HepG2 (cell line): Measurements from ENCODE around the gene ICAM5. TPM values are rescaled to one million over a fixed set of nuclear protein-coding genes. Genes with fewer than 3 reads are reported as not detected.

Source experiments
- CCAR2 ChIP-seq: fragments of 200-400 bp; formaldehyde crosslinking; optimal IDR thresholded peaks from 2 replicates; pipeline ENCODE3; 2018; ENCODE audit warnings: low read depth, mild to moderate bottlenecking, low read length, moderate library complexity
- CREB1 ChIP-seq, 2 experiments: fragments of 450-650 bp in 1 of 2; IDR thresholded peaks; 2 replicates each; pipeline ENCODE4 v1.6.1; 2016 to 2017; ENCODE audit warnings: control low read depth in 1 of 2, mild to moderate bottlenecking in 1 of 2, missing compliant biosample characterization in 1 of 2, missing genetic modification characterization in 1 of 2
- ELF3 ChIP-seq: IDR thresholded peaks from 2 replicates; pipeline ENCODE4 v1.6.1; 2016; ENCODE audit warnings: missing genetic modification reagents, missing compliant biosample characterization
- HDAC2 ChIP-seq: sonication (generic); formaldehyde crosslinking; IDR thresholded peaks from 2 replicates; pipeline ENCODE4 v1.4.0; 2020; ENCODE audit warnings: missing genetic modification reagents
- IRX3 ChIP-seq: sonication (generic); formaldehyde crosslinking; IDR thresholded peaks from 2 replicates; pipeline ENCODE4 v1.8.1; 2023; ENCODE audit warnings: mild to moderate bottlenecking, low read depth, missing genetic modification reagents, borderline replicate concordance
- PAX8 ChIP-seq: sonication (generic); formaldehyde crosslinking; IDR thresholded peaks from 2 replicates; pipeline ENCODE4 v1.8.0; 2022; ENCODE audit warnings: mild to moderate bottlenecking, missing genetic modification reagents, borderline replicate concordance
- PLRG1 ChIP-seq: fragments of 450-650 bp; conservative IDR thresholded peaks from 2 replicates; pipeline ENCODE4 v1.6.1; 2016
- POLR2AphosphoS2 ChIP-seq: IDR thresholded peaks from 2 replicates; pipeline ENCODE4 v1.6.1; 2011; ENCODE audit warnings: low read depth, low read length, improper control_type of control experiment
- RXRB ChIP-seq: IDR thresholded peaks from 2 replicates; pipeline ENCODE4 v1.6.1; 2016; ENCODE audit warnings: borderline replicate concordance, missing genetic modification reagents, missing compliant biosample characterization
- SNRNP70 ChIP-seq: fragments of 200-400 bp; formaldehyde crosslinking; IDR thresholded peaks from 2 replicates; pipeline ENCODE4 v1.6.1; 2017; ENCODE audit warnings: mild to moderate bottlenecking, low read depth, low read length, moderate library complexity
- STAT5B ChIP-seq: sonication (generic); formaldehyde crosslinking; IDR thresholded peaks from 2 replicates; pipeline ENCODE4 v1.4.0; 2020; ENCODE audit warnings: missing genetic modification reagents
- WIZ ChIP-seq: sonication (generic); formaldehyde crosslinking; IDR thresholded peaks from 2 replicates; pipeline ENCODE4 v1.5.1; 2020; ENCODE audit warnings: mild to moderate bottlenecking, missing genetic modification reagents
- ZFP37 ChIP-seq: sonication (generic); formaldehyde crosslinking; IDR thresholded peaks from 2 replicates; pipeline ENCODE4 v1.4.0; 2020; ENCODE audit warnings: missing genetic modification reagents, borderline replicate concordance
- ZKSCAN8 ChIP-seq: IDR thresholded peaks from 2 replicates; pipeline ENCODE4 v1.6.1; 2016; ENCODE audit warnings: borderline replicate concordance, missing genetic modification reagents, missing compliant biosample characterization
- ZNF121 ChIP-seq: sonication (generic); formaldehyde crosslinking; IDR thresholded peaks from 2 replicates; pipeline ENCODE4 v1.5.0; 2020; ENCODE audit warnings: mild to moderate bottlenecking, missing genetic modification reagents
- ZNF124 ChIP-seq: sonication (generic); formaldehyde crosslinking; IDR thresholded peaks from 2 replicates; pipeline ENCODE4 v1.4.0; 2020; ENCODE audit warnings: missing genetic modification reagents
- ZNF232 ChIP-seq: sonication (generic); formaldehyde crosslinking; IDR thresholded peaks from 2 replicates; pipeline ENCODE4 v1.4.0; 2020; ENCODE audit warnings: missing genetic modification reagents, borderline replicate concordance
- ZNF343 ChIP-seq: sonication (generic); formaldehyde crosslinking; IDR thresholded peaks from 2 replicates; pipeline ENCODE4 v1.4.0; 2020; ENCODE audit warnings: mild to moderate bottlenecking, missing genetic modification reagents
- ZNF350 ChIP-seq: sonication (generic); formaldehyde crosslinking; IDR thresholded peaks from 2 replicates; pipeline ENCODE4 v1.4.0; 2020; ENCODE audit warnings: mild to moderate bottlenecking, low read depth, missing genetic modification reagents, borderline replicate concordance
- ZNF510 ChIP-seq: sonication (generic); formaldehyde crosslinking; IDR thresholded peaks from 2 replicates; pipeline ENCODE4 v1.4.0; 2020; ENCODE audit warnings: low read depth, mild to moderate bottlenecking, missing genetic modification reagents
- ZNF780A ChIP-seq: sonication (generic); formaldehyde crosslinking; IDR thresholded peaks from 2 replicates; pipeline ENCODE4 v1.8.0; 2022; ENCODE audit warnings: mild to moderate bottlenecking, missing genetic modification reagents, moderate library complexity
- polyA plus RNA-seq, 8 experiments: library from polyadenylated mRNA; depleted of rRNA in 3 of 8; stranded (reverse) in 7 of 8; unstranded in 1 of 8; fragments of >200 nt; fragmentation: Illumina TruSeq in 4 of 8; extraction: Trizol in 4 of 8; gene quantifications; 2 replicates each; pipeline versions ENCODE4 v1.2.1 to v1.2.3, GENCODE V29; 2011 to 2016; ENCODE audit warnings: low read depth in 4 of 8, missing spikeins in 1 of 8, mixed read lengths in 1 of 8; ENCODE audit not compliant: insufficient read depth in 1 of 8
- total RNA-seq, 5 experiments: library from RNA; depleted of rRNA; stranded (reverse); fragments of >200 nt; fragmentation: Illumina TruSeq; extraction: Trizol; gene quantifications; 2 replicates each; pipeline ENCODE4 v1.2.3, GENCODE V29; 2016; ENCODE audit warnings: low read depth in 1 of 5
- TF ChIP-seq, protein P1 (sequence below): IDR thresholded peaks from 2 replicates; pipeline ENCODE4 v1.6.1; 2016; ENCODE audit warnings: missing biosample characterization, missing genetic modification reagents, low read depth
- TF ChIP-seq, protein P2 (sequence below): sonication (generic); formaldehyde crosslinking; IDR thresholded peaks from 2 replicates; pipeline ENCODE4 v1.4.0; 2020; ENCODE audit warnings: mild to moderate bottlenecking, missing genetic modification reagents, borderline replicate concordance
- TF ChIP-seq, protein P3 (sequence below): sonication (generic); formaldehyde crosslinking; IDR thresholded peaks from 2 replicates; pipeline ENCODE4 v1.9.0; 2022; ENCODE audit warnings: missing genetic modification reagents, mild to moderate bottlenecking, borderline replicate concordance

ICAM5 gene
- total and polyA plus RNA-seq, 2 of the 13 experiments (the other 11 are each of a cell fraction or from before 2014, with no cell fraction given), result 0.46 to 1.6 TPM

DNA sequence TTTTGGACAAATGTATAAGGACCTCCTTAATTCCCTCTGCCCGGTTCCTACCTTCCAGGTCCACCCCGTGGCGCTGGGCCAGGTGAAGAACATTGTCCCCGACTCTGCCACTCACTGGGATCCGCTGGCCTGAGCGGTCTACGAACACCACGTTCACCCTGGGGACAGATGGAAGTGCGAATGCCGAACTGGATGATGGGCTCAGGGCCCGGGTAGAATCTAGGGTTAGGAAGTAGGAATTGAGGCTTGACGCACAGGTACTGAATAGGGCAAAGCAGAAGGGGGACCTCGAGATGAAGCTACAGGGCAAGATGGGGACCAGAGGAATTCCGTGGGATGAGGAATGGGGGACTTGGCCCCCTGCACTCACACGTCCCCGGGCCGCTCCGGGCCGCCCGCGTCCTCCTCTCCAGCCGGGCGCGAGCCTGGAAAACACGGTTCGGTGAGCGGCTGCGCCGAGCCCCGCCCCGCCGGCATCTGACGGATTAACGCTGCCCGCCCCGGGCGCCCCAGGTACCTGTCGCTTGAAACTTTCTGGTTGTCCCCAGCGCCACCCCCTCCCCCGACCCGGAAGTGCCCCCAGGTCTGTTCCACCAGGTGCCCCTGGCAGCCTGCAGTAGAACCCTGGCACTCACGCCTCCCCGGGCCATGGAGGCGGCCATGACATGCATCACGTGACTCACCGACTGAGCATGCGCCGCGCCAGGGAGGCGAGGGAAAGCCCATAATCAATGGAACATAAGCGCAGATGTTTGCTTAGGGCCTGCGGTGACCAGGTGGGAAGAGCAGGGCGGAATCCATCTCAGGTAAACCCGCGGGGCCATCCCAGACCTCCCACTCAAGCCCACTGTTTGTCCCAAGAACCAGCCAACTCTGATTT is 25.8 kb downstream of the ICAM5 start, which contains the start of gene FDX2 (continued):
- peak; percentile 71 for TF ChIP-seq ZNF350
- no peak for TF ChIP-seq ZNF232 (CRISPR knock-in tag)
- TF ChIP-seq, protein P1, sequence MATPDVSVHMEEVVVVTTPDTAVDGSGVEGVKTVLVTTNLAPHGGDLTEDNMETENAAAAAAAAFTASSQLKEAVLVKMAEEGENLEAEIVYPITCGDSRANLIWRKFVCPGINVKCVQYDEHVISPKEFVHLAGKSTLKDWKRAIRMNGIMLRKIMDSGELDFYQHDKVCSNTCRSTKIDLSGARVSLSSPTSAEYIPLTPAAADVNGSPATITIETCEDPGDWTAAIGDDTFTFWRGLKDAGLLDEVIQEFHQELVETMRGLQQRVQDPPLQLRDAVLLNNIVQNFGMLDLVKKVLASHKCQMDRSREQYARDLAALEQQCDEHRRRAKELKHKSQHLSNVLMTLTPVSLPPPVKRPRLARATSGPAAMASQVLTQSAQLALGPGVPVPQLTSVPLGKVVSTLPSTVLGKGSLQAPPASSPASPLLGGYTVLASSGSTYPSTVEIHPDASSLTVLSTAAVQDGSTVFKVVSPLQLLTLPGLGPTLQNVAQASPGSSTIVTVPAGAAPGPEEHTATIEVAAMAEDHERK (CRISPR knock-in tag), result no peak
- TF ChIP-seq ZNF510 (CRISPR knock-in tag), result 0 out of 2 replicates have a peak, but pooled peaks have one; percentile 41
- TF ChIP-seq HDAC2 (CRISPR knock-in tag), result peak; percentile 65; the same call in 1 of the 2 replicates
- no peak for TF ChIP-seq CCAR2
- no peak for TF ChIP-seq ZKSCAN8 (CRISPR knock-in tag)
- TF ChIP-seq ZNF780A (CRISPR knock-in tag), result 0 out of 2 replicates have a peak, but pooled peaks have one; percentile 30
- TF ChIP-seq RXRB, result 0 out of 2 replicates have a peak, but pooled peaks have one; percentile 43
- peak; percentile 26; the same call in 1 of the 2 replicates for TF ChIP-seq ZNF124 (CRISPR knock-in tag)
- TF ChIP-seq CREB1 (IDR thresholded peaks at IDR 0.05), result 0 out of 2 replicates have a peak, but pooled peaks have one; percentile 13
- no peak for TF ChIP-seq CREB1 (CRISPR knock-in tag; IDR thresholded peaks at IDR 0.05)
- peak; percentile 60; the same call in 1 of the 2 replicates for TF ChIP-seq ZNF343 (CRISPR knock-in tag)
- TF ChIP-seq IRX3 (CRISPR knock-in tag), result peak; percentile 19; the same call in 1 of the 2 replicates
- no peak for TF ChIP-seq ZNF121 (CRISPR knock-in tag)
- TF ChIP-seq STAT5B, result no peak
- TF ChIP-seq PAX8 (CRISPR knock-in tag), result 0 out of 2 replicates have a peak, but pooled peaks have one; percentile 68
- TF ChIP-seq, protein P2, sequence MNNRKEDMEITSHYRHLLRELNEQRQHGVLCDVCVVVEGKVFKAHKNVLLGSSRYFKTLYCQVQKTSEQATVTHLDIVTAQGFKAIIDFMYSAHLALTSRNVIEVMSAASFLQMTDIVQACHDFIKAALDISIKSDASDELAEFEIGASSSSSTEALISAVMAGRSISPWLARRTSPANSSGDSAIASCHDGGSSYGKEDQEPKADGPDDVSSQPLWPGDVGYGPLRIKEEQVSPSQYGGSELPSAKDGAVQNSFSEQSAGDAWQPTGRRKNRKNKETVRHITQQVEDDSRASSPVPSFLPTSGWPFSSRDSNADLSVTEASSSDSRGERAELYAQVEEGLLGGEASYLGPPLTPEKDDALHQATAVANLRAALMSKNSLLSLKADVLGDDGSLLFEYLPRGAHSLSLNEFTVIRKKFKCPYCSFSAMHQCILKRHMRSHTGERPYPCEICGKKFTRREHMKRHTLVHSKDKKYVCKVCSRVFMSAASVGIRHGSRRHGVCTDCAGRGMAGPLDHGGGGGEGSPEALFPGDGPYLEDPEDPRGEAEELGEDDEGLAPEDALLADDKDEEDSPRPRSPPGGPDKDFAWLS (CRISPR knock-in tag), result 0 out of 2 replicates have a peak, but pooled peaks have one; percentile 43
- TF ChIP-seq, protein P3, sequence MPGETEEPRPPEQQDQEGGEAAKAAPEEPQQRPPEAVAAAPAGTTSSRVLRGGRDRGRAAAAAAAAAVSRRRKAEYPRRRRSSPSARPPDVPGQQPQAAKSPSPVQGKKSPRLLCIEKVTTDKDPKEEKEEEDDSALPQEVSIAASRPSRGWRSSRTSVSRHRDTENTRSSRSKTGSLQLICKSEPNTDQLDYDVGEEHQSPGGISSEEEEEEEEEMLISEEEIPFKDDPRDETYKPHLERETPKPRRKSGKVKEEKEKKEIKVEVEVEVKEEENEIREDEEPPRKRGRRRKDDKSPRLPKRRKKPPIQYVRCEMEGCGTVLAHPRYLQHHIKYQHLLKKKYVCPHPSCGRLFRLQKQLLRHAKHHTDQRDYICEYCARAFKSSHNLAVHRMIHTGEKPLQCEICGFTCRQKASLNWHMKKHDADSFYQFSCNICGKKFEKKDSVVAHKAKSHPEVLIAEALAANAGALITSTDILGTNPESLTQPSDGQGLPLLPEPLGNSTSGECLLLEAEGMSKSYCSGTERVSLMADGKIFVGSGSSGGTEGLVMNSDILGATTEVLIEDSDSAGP (CRISPR knock-in tag), result peak; percentile 66
- 0 out of 2 replicates have a peak, but pooled peaks have one; percentile 59 for TF ChIP-seq ELF3 (CRISPR knock-in tag)
- no peak for TF ChIP-seq ZFP37 (CRISPR knock-in tag)
- no peak for TF ChIP-seq SNRNP70
- peak; percentile 98 for TF ChIP-seq POLR2AphosphoS2
- no peak for TF ChIP-seq WIZ (CRISPR knock-in tag)
- no peak for TF ChIP-seq PLRG1
